Mucosa of stomach (tissue), 1 donor: Measurements from ENCODE around the gene SUCLG1.
"Not testable (repeated sequence)": the region's sequence is repeated elsewhere in the genome, so short reads cannot be mapped to it uniquely, and the experiment has no call there.

Source experiments
- H3K27me3 ChIP-seq: one replicate; pipeline ENCODE4 v1.7.0; 2013; ENCODE audit warnings: mild to moderate bottlenecking, low read length; ENCODE audit not compliant: control insufficient read depth, insufficient read depth
- H3K36me3 ChIP-seq: one replicate; pipeline ENCODE4 v1.7.0; 2013; ENCODE audit warnings: low read length; ENCODE audit not compliant: control insufficient read depth, insufficient read depth
- H3K4me1 ChIP-seq: one replicate; pipeline ENCODE4 v1.7.0; 2013; ENCODE audit warnings: mild to moderate bottlenecking, low read length; ENCODE audit not compliant: control insufficient read depth, insufficient read depth
- H3K4me3 ChIP-seq: one replicate; pipeline ENCODE4 v1.7.0; 2013; ENCODE audit warnings: low read length
- H3K9ac ChIP-seq: one replicate; pipeline ENCODE4 v1.7.0; 2013; ENCODE audit warnings: mild to moderate bottlenecking, low read length, moderate library complexity
- H3K9me3 ChIP-seq: one replicate; pipeline ENCODE4 v1.7.0; 2013; ENCODE audit warnings: mild to moderate bottlenecking, low read length, moderate library complexity; ENCODE audit not compliant: control insufficient read depth
- donor health status: Pancreatic carcinoma.

SUCLG1 gene

DNA sequence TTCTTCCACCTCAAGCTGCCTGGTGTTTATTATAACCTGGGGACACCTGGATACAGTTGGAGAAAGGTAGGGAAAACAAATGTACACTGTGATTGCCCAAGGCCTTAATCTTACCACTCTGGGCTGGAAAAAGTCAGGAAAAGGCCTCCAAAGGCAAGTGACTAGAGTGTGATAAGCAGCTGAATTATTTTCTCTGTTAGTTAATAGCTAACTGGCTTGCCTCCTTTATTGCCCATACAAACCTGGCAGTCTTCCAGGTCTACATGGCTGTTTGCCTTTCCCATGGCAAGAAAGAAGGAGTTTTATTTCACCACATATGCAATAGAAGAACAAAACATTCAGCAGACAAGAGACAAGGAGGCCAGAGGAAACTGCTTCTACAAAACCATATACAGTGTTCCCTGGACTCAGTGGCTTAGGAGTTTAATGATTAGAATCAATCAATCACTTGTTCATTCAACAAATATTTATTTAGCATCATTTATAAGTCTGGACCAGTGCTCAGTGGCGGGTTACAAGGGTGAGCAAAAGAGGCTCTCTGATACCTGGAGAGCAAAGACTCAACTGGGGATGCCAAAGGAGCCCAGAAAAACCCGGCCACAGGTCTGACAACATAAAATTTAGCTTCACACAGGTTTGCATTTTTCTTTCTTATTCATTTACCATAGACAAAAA, 27.5 kb upstream of the SUCLG1 start:
- Histone ChIP-seq H3K27me3 (no peaks in the 10 kb centered on the region), H3K4me1 (peaks cover 15% of the 10 kb centered on the region), H3K36me3 (no peaks in the 10 kb centered on the region), H3K9ac (no peak overlapping the region), H3K4me3 (no peak overlapping the region), H3K9me3 (no peaks in the 10 kb centered on the region)

DNA sequence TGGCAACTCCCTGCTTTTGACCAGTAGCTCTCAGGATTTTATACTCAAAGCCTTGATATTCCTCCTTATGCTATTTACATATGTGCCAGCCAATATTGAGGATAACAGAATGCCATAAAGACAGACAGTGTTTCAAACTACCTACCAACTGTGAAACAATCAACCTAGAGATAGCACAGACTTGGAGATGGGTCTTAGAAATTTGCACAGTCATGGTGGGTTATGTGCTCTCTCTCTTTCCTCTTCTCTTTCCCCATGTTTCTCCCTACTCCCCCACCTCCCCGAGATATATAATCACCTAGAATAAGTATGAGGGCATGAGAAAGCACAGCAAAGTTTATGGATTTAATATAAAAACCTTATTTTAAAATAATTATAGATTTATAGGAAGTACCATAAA, 24.2 kb upstream of the SUCLG1 start:
- H3K9me3 ChIP-seq = no peaks in the 10 kb centered on the region

GRCh38 chr2:84482603-84483002, 23.5 kb upstream of the SUCLG1 start:
- no peak overlapping the region for H3K4me3 ChIP-seq
- H3K4me1 ChIP-seq = peaks cover 15% of the 10 kb centered on the region
- no peaks in the 10 kb centered on the region for H3K36me3 ChIP-seq
- no peak overlapping the region for H3K9ac ChIP-seq
- H3K9me3 ChIP-seq = no peaks in the 10 kb centered on the region
- H3K27me3 ChIP-seq = no peaks in the 10 kb centered on the region

More for the DNA sequence above, 24.2 kb upstream of the SUCLG1 start:
- H3K4me1 ChIP-seq = peaks cover 15% of the 10 kb centered on the region
- no peaks in the 10 kb centered on the region for H3K36me3 ChIP-seq
- H3K9ac ChIP-seq = no peak overlapping the region
- no peaks in the 10 kb centered on the region for H3K27me3 ChIP-seq
- no peak overlapping the region for H3K4me3 ChIP-seq

- Histone ChIP-seq H3K4me1 (peaks cover 13% of the 10 kb centered on the region), H3K9ac (no peak overlapping the region), H3K4me3 (no peak overlapping the region), H3K27me3 (no peaks in the 10 kb centered on the region), H3K36me3 (no peaks in the 10 kb centered on the region), H3K9me3 (no peaks in the 10 kb centered on the region)
Observed at GRCh38 chr2:84481702-84482101, 22.6 kb upstream of the SUCLG1 start.

DNA sequence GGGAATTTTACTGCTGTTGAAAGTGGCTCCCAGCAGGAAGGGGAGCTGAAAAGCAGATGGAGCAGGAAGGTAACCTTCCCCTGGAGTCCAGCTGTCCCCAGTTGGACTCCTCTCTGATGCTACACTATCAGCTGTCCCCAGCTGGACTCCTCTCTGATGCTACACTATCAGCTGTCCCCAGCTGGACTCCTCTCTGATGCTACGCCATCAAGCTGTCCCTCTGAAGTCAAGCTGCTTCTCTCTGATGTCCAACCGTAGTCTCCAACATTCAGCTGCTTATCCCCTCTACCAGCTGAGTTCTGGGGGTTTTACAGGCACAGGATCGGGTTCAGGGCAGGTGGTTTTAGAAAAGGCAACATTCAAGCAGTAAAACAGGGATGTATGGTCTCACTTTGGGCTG, 19.8 kb upstream of the SUCLG1 start:
- Histone ChIP-seq H3K4me3 (no peak overlapping the region), H3K27me3 (no peaks in the 10 kb centered on the region), H3K4me1 (no peaks in the 10 kb centered on the region), H3K9ac (no peak overlapping the region), H3K9me3 (no peaks in the 10 kb centered on the region), H3K36me3 (no peaks in the 10 kb centered on the region)

DNA sequence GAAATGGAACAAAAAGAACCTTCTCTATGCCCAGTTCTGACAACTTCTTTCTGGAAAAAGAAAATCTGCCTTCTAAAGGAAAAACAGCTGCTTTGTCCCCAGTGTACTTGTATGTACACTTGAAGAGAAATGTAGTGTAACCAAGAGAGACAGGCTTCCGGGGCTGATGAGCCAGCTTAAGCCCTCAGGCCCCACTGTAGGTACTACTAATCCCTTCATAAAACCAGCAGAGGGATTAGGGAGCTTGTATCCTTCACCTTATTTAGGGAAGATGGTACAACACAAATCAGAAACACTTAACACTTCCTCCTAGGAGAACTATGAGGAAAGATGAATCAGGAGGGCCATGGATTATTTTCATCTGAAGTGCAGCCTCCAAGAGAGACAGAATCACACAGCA, 18.8 kb upstream of the SUCLG1 start:
- Histone ChIP-seq H3K36me3 (no peaks in the 10 kb centered on the region), H3K9ac (no peak overlapping the region), H3K27me3 (no peaks in the 10 kb centered on the region), H3K4me3 (no peak overlapping the region), H3K4me1 (peaks cover 3% of the 10 kb centered on the region), H3K9me3 (no peaks in the 10 kb centered on the region)

- no peak overlapping the region for H3K9ac ChIP-seq
- no peak overlapping the region for H3K4me3 ChIP-seq
- H3K36me3 ChIP-seq = no peaks in the 10 kb centered on the region
- no peaks in the 10 kb centered on the region for H3K27me3 ChIP-seq
- H3K4me1 ChIP-seq = peaks cover 9% of the 10 kb centered on the region
- no peaks in the 10 kb centered on the region for H3K9me3 ChIP-seq
Observed at GRCh38 chr2:84474176-84474575, 15.1 kb upstream of the SUCLG1 start.

DNA sequence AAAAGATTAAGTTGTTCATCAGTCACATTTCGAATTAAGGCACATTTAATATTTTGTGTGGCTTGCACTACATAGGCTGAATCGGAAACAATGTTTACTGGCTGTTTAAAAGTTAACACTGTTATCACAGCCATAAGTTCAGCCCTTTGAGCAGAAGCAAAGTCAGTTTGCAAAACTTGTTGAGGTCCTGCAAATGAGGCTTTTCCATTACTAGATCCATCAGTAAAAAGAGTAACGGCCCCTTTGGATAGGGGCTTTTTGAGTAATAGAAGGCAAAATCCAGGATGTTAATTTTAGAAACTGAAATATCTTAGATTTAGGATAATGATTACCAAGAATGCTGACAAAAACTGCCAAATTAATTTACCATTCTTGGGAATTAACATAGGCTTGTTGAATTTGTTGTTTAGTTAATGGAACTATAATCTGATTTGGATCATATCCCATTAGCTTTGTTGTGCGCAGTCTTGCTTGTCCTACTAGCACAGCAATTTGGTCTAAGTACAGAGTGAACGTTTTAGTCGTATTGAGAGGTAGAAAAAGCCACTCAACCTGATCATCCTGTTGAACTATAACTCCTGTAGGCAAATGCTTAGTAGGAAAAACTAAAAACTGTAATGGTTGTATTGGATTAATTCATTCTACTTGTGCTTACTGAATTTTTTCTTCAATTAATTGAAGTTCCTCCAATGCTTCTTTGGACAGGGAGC, 13.9 kb upstream of the SUCLG1 start:
- Histone ChIP-seq H3K4me1 (peaks cover 9% of the 10 kb centered on the region), H3K36me3 (no peaks in the 10 kb centered on the region), H3K27me3 (no peaks in the 10 kb centered on the region), H3K4me3 (no peak overlapping the region), H3K9ac (no peak overlapping the region), H3K9me3 (no peaks in the 10 kb centered on the region)

- not testable (repeated sequence) for H3K27me3 ChIP-seq, H3K4me1 ChIP-seq, H3K4me3 ChIP-seq, H3K36me3 ChIP-seq, H3K9ac ChIP-seq, H3K9me3 ChIP-seq
Observed at GRCh38 chr2:84472423-84472822, 13.3 kb upstream of the SUCLG1 start.

GRCh38 chr2:84467389-84467788, 8.3 kb upstream of the SUCLG1 start:
- Histone ChIP-seq H3K36me3 (no peaks in the 10 kb centered on the region), H3K27me3 (no peaks in the 10 kb centered on the region), H3K4me1 (peaks cover under 1% of the 10 kb centered on the region), H3K4me3 (no peak overlapping the region), H3K9ac (no peak overlapping the region), H3K9me3 (no peaks in the 10 kb centered on the region)

- no peaks in the 10 kb centered on the region for H3K27me3 ChIP-seq
- H3K9me3 ChIP-seq = no peaks in the 10 kb centered on the region
- no peaks in the 10 kb centered on the region for H3K36me3 ChIP-seq
- no peak overlapping the region for H3K9ac ChIP-seq
- no peaks in the 10 kb centered on the region for H3K4me1 ChIP-seq
- no peak overlapping the region for H3K4me3 ChIP-seq
Observed at GRCh38 chr2:84461310-84461709, 2.2 kb upstream of the SUCLG1 start.

- H3K9me3 ChIP-seq = no peaks in the 10 kb centered on the region
- no peaks in the 10 kb centered on the region for H3K27me3 ChIP-seq
Observed at GRCh38 chr2:84460670-84461069, 1.6 kb upstream of the SUCLG1 start.

More at GRCh38 chr2:84460670-84461069, 1.6 kb upstream of the SUCLG1 start:
- no peak overlapping the region for H3K4me3 ChIP-seq
- H3K36me3 ChIP-seq = no peaks in the 10 kb centered on the region
- H3K9ac ChIP-seq = no peak overlapping the region
- H3K4me1 ChIP-seq = no peaks in the 10 kb centered on the region
